Neural cell (in vitro differentiated cells): Measurements from ENCODE around the gene ABHD4.

ENCODE experiments used
- CTCF ChIP-seq: fragments of 450-650 bp; IDR thresholded peaks from 2 replicates; pipeline ENCODE4 v1.5.1; 2014; ENCODE audit warnings: antibody characterized with exemption, mild to moderate bottlenecking, moderate library complexity; ENCODE audit not compliant: poor library complexity, severe bottlenecking
- EP300 ChIP-seq: fragments of 450-650 bp; conservative IDR thresholded peaks from 2 replicates; pipeline ENCODE4 v1.6.1; 2014; ENCODE audit warnings: antibody characterized with exemption, mild to moderate bottlenecking, moderate library complexity; ENCODE audit not compliant: poor library complexity, severe bottlenecking
- EZH2 ChIP-seq: fragments of 200-600, 300-800 bp; shearing (Covaris generic), sonication (generic); IDR thresholded peaks from 2 replicates; pipeline ENCODE4 v1.6.1; 2014; ENCODE audit warnings: antibody characterized with exemption, low read length, borderline replicate concordance, mild to moderate bottlenecking; ENCODE audit not compliant: insufficient read depth, poor library complexity, severe bottlenecking
- POLR2AphosphoS5 ChIP-seq: IDR thresholded peaks from 2 replicates; pipeline ENCODE4 v1.6.1; 2012
- RAD21 ChIP-seq: fragments of 450-650 bp; conservative IDR thresholded peaks from 2 replicates; pipeline ENCODE4 v1.6.1; 2014; ENCODE audit warnings: antibody characterized with exemption, mild to moderate bottlenecking, moderate library complexity
- REST ChIP-seq: IDR thresholded peaks from 2 replicates; pipeline ENCODE4 v1.6.1; 2012; ENCODE audit warnings: borderline replicate concordance
- SMC3 ChIP-seq: fragments of 450-650 bp; conservative IDR thresholded peaks from 2 replicates; pipeline ENCODE4 v1.6.1; 2014; ENCODE audit warnings: antibody characterized with exemption, mild to moderate bottlenecking, moderate library complexity; ENCODE audit not compliant: poor library complexity
- TAF1 ChIP-seq: IDR thresholded peaks from 2 replicates; pipeline ENCODE4 v1.6.1; 2012; ENCODE audit warnings: low read depth

- TF ChIP-seq SMC3 (peak; percentile 56), CTCF (peak; percentile 64), EZH2 (no peak), RAD21 (peak; percentile 27), POLR2AphosphoS5 (peak; percentile 84), REST (no peak), EP300 (peak; percentile 62), TAF1 (no peak)
Observed at GRCh38 chr14:22589096-22589839, 8.8 kb upstream of the ABHD4 start, which contains the start of gene DAD1.
